ENCODE data around the gene SH2D4B. TPM values are rescaled to one million over a fixed set of nuclear protein-coding genes. Genes with fewer than 3 reads are reported as not detected.

The SH2D4B gene
- not detected in 2 replicates for total RNA-seq

DNA sequence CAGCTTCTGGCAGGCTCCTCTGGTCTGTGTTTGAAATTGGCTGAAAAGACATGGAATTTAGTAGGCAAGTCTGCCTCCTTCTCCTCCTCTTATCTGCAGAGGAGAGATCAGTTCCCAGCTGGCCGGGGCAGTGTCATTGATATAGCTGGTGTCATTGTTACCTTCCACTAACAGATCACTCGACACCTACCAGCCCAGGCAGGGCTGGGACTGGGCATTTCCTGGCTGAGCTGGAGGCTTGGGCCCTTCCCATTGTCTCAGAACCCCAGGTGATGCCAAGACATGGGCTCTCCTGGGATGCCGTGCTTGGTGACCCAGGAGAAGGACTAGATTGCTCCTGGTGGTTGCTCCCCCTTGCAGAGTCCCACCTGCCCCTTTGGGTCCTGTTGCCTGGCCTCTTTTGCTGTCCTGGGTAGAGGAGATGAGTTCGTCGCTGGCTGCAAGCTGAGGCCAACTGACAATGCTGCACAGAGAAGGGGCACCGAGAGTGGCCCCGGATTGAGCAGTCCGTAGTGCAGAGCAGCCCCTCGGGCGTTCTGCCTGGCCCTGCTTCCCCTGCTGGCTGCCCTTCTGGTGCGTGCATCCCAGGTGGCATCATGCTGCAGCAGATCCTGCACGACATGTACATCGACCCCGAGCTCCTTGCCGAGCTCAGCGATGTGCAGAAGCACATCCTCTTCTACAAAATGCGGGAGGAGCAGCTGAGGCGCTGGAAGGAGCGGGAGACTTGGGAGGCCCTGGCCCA lies at the start of gene SH2D4B:
Gene SH2D4B, plus strand, starts transcription at position 167 of the 745 bp plus-strand sequence. Its CDS starts 430 bp downstream, at position 597.

Other genes with a start within 250 kb of the SH2D4B start
- not detected in 2 replicates for gene MAT1A, start 248.2 kb upstream of the SH2D4B start, total RNA-seq
- gene DYDC1, start 181.1 kb upstream of the SH2D4B start, total RNA-seq: not detected in 2 replicates
- not detected in 2 replicates for gene DYDC2, start 181.1 kb upstream of the SH2D4B start, total RNA-seq
- 3.6 and 4.9 TPM in 2 replicates for gene PRXL2A, start 129.4 kb upstream of the SH2D4B start, total RNA-seq
- 7.4 and 12.0 TPM in 2 replicates for gene TSPAN14, start 83.6 kb upstream of the SH2D4B start, total RNA-seq

Measured in smooth muscle cell of bladder (primary cell).